ENCODE measurements around the gene APOL3.
"Not testable (repeated sequence)": the region's sequence is repeated elsewhere in the genome, so short reads cannot be mapped to it uniquely, and the experiment has no call there.

Gene APOL3

GRCh38 chr22:36156515-36157419, 3.8 kb downstream of the APOL3 start:
- DNase-seq = peak; percentile 84

GRCh38 chr22:36156119-36156514, 4.4 kb downstream of the APOL3 start:
- DNase-seq = no peak

- DNase-seq = peak; percentile 87
These were observed 4.9 kb downstream of the APOL3 start for GRCh38 chr22:36155702-36156101.

GRCh38 chr22:36154423-36154945, 6.1 kb downstream of the APOL3 start:
- DNase-seq = no peak

GRCh38 chr22:36153501-36154422, 6.8 kb downstream of the APOL3 start:
- no peak for DNase-seq

- not testable (repeated sequence) for DNase-seq
These were observed 7.7 kb downstream of the APOL3 start for GRCh38 chr22:36152821-36153220.

- DNase-seq = no peak
These were observed 8.5 kb downstream of the APOL3 start for GRCh38 chr22:36152088-36152487.

- no peak for DNase-seq
These were observed 9.5 kb downstream of the APOL3 start for GRCh38 chr22:36151006-36151595.

- DNase-seq = no peak
These were observed 11.1 kb downstream of the APOL3 start for GRCh38 chr22:36149441-36149840.

GRCh38 chr22:36148411-36148810, 12.1 kb downstream of the APOL3 start:
- DNase-seq = no peak

GRCh38 chr22:36147196-36147791, 13.3 kb downstream of the APOL3 start:
- no peak for DNase-seq

- no peak for DNase-seq
These were observed 14.7 kb downstream of the APOL3 start for GRCh38 chr22:36145881-36146280.

GRCh38 chr22:36144886-36145541, 15.5 kb downstream of the APOL3 start:
- DNase-seq = peak; percentile 84

- no peak for DNase-seq
These were observed 16.6 kb downstream of the APOL3 start for GRCh38 chr22:36143956-36144355.

- DNase-seq = no peak
These were observed 17.3 kb downstream of the APOL3 start for GRCh38 chr22:36143066-36143815.

GRCh38 chr22:36141481-36141880, 19.1 kb downstream of the APOL3 start:
- DNase-seq = no peak

GRCh38 chr22:36138709-36139108, 21.8 kb downstream of the APOL3 start:
- not testable (repeated sequence) for DNase-seq

GRCh38 chr22:36136988-36137387, 23.6 kb downstream of the APOL3 start:
- DNase-seq = no peak

- DNase-seq = no peak
These were observed 24.1 kb downstream of the APOL3 start for GRCh38 chr22:36136475-36136874.

- DNase-seq = no peak
These were observed 25.1 kb downstream of the APOL3 start for GRCh38 chr22:36135306-36135980.

- DNase-seq = no peak
These were observed 26.4 kb downstream of the APOL3 start for GRCh38 chr22:36134182-36134581.

Data from femur (tissue), 1 donor.